Vagina (tissue), 2 donors: ENCODE results near the gene MAN2A2.

Experiments
- POLR2A ChIP-seq, 2 donors: fragments of 450-650 bp; IDR thresholded peaks; one replicate each; pipeline ENCODE4 v1.6.1; 2017; ENCODE audit warnings: antibody characterized with exemption in 2 of 2, mild to moderate bottlenecking in 2 of 2, moderate library complexity in 2 of 2
- POLR2AphosphoS5 ChIP-seq, 2 donors: sonication (generic); formaldehyde crosslinking; IDR thresholded peaks; one replicate each; pipeline ENCODE4 v1.9.0; 2017; ENCODE audit warnings: antibody characterized with exemption in 2 of 2, mild to moderate bottlenecking in 2 of 2, low read depth in 1 of 2; ENCODE audit not compliant: insufficient read depth in 1 of 2
- TF ChIP-seq, protein P1 (sequence below), 3 experiments: fragments of 450-650 bp in 2 of 3; fragments of 200-600 bp in 1 of 3; sonication (generic) in 1 of 3; IDR thresholded peaks; one replicate each; pipeline ENCODE4 v1.5.1; 2017 to 2019; ENCODE audit warnings: antibody characterized with exemption in 3 of 3, mild to moderate bottlenecking in 2 of 3, moderate library complexity in 2 of 3

DNA sequence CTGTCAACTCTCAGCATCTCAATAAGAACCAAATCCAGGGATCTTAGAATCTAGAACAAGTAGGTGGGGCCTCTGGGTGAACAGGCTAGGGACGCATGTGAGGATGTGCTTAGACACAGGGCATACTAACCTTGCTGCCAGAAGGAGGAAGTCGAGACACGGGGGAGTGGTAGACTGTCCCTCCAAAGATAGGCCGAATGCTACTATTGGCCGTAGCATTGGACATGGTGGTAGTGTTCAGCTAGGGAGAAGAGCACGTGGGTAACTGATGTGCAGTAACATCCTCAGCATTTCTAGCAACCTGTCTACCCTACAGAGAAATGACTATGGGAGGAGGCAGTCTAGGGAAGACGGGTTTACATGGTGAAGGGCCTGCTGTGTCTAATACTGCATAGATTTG, 67.2 kb downstream of the MAN2A2 start:
- TF ChIP-seq, protein P1, sequence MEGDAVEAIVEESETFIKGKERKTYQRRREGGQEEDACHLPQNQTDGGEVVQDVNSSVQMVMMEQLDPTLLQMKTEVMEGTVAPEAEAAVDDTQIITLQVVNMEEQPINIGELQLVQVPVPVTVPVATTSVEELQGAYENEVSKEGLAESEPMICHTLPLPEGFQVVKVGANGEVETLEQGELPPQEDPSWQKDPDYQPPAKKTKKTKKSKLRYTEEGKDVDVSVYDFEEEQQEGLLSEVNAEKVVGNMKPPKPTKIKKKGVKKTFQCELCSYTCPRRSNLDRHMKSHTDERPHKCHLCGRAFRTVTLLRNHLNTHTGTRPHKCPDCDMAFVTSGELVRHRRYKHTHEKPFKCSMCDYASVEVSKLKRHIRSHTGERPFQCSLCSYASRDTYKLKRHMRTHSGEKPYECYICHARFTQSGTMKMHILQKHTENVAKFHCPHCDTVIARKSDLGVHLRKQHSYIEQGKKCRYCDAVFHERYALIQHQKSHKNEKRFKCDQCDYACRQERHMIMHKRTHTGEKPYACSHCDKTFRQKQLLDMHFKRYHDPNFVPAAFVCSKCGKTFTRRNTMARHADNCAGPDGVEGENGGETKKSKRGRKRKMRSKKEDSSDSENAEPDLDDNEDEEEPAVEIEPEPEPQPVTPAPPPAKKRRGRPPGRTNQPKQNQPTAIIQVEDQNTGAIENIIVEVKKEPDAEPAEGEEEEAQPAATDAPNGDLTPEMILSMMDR (IDR thresholded peaks at IDR 0.05), result no peak
- TF ChIP-seq POLR2A (IDR thresholded peaks at IDR 0.05) (no peak), POLR2AphosphoS5 (IDR thresholded peaks at IDR 0.05; ENCODE audit: insufficient read depth in 1 of 2, low read depth in 1 of 2) (no peak)
